Umbilical cord (tissue), 2 donors: ENCODE results near the gene THEM5. TPM values are rescaled to one million over a fixed set of nuclear protein-coding genes. Genes with fewer than 3 reads are reported as not detected.

Source experiments
- DNase-seq: peaks from one replicate; pipeline ENCODE4 v3.0.0-alpha.2; 2015; ENCODE audit warnings: low spot score
- total RNA-seq: library from RNA; depleted of rRNA; stranded (reverse); fragments of >200 nt; gene quantifications from one replicate; pipeline ENCODE4 v1.2.3, GENCODE V29; 2014; ENCODE audit warnings: low replicate concordance; ENCODE audit not compliant: insufficient read depth

Gene THEM5
- total RNA-seq, 1 donor from 2014 or later = not detected

DNA sequence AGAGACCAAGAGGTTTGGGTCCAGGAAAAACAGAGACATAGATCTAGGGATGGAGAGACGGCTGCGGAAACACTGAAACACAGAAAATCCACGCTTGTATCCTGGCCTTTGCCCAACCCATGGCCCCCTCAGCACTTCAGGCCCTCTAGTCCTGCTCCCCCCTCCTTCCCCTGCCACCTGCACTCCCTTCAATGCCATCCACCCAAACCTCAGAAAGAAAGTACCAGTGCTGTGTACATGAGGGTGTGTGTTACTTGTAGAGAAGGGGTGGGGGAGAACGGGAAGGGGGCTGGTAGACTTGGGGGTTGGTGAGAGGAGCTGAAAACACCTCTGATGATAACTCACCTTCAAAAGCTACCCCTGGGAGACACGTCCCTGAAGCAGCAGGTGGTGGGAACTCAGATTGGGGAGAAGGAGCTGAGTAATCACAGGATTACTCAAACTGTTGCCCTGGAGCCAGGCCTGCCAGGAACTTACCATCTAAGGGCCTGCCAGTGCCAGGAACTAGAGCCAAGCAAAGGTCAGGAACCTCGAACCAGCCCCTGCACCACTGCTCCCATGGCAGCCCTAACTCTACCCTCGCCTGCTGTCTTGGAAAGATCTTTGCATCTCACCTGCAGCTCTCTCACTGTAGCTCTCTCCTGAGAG lies 33.4 kb downstream of the THEM5 start:
- DNase-seq = no peak

DNA sequence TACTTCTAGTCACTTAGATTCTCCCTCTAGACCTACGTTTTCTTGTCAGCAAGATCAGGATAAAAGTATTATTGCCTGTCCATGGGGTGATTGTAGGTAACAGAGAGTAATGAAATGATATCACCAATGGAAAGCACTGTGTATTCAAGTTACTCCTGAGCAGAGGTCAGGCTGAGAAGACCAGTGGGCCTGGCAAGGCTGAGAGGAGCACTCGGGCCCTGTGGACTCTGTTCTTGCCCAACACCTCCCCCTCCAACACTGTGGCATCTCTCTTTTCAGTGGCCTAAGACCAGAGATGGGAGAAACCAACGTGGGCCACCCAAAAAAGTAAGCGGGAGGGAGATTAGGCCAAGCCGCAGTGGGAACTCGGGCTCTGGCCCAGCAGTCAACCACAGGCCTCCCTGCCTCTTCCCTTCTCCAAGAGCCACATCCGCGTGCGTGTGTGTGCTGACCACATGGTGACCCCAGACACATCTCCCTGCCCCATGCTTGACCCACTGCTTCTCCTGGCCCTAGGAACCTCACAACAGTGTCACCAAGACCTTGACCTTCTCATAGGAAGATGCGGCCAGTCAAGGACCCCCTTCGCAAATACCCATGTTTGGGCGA lies 34.2 kb downstream of the THEM5 start:
- DNase-seq = no peak

DNA sequence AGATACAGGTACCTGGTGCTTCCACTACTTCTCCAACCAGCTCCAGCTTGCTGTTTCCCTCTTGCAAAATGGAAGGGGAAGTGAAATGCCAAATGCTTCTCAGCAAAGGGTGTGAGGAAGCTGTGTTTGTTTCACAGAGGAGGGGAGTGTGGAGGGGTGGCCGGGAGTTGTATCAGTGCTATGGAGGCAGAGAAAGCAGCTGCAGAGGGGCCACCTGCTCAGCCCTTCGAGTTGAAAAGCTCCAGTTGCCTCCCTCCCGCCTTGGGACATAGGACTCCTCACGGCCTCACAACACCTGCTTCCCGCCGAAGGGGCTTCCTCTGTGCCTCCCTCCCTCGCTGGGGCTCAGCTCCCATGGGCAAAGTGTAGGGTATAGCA lies 36.2 kb downstream of the THEM5 start:
- DNase-seq = no peak

DNA sequence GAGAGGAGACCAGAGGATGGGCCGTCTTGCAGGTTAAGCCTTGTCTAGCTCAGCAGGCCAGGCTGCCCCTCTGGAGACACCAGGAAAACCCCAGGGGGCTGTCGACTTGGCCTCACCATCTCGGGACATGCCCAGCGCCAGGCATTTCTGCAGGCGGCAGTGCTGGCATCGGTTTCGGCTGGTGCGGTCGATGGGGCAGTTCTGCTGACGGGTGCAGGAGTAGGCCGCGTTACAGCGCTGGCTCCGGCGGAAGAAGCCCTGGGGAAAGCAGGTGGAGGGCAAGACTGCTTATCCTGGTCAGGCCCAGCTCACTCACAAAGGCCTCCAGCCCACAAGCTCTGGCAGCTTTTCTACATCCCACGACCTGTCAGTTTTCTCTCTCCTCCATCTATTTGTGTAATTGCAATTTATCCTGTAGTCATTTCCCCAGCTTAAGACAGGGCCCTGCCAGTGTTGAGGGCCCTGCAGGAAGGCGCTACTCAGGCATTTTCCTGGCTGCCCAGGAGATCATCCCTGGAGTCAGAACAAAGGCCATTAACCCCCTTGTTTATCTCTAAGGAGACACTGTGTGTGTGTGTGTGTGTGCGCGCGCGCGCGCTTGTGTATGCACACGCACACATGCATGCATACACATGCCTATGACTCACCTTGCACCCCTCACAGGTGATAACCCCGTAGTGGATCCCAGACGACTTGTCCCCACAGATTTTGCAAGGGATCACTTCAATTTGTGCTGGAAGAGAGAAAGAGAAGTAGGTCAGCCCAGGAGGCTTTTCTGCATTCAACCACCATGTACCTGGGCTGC lies 36.8 kb downstream of the THEM5 start:
- no peak for DNase-seq

DNA sequence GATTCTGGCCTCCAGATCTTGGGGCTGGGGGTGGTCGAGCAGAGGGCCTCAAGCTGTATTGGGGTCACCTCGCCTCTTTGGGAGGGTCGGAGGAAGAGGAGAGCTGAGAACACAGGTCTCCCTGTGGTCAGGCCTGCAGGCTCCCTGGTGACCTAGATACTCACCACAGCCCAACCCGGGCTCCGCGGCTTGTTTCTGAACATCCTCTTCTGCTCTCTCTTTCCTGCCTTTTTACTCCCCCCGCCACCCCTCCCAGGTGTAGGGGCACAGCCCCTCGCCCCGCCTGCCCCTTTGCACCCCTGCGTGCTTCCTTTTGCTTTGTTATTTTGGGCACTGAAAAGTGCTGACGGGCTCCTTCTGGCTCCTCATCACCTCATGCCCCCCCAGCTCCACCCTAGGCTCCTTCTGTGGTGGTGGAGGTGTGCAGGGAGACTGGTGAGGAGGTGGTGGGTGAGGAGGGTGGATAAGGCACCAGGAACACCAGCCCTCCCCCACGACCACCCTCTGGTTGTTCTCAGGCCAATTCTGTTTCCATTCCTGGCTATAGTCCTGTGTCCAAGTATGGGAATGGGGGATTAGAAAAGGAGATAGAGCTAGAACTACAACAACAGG lies 37.7 kb downstream of the THEM5 start:
- no peak for DNase-seq

DNA sequence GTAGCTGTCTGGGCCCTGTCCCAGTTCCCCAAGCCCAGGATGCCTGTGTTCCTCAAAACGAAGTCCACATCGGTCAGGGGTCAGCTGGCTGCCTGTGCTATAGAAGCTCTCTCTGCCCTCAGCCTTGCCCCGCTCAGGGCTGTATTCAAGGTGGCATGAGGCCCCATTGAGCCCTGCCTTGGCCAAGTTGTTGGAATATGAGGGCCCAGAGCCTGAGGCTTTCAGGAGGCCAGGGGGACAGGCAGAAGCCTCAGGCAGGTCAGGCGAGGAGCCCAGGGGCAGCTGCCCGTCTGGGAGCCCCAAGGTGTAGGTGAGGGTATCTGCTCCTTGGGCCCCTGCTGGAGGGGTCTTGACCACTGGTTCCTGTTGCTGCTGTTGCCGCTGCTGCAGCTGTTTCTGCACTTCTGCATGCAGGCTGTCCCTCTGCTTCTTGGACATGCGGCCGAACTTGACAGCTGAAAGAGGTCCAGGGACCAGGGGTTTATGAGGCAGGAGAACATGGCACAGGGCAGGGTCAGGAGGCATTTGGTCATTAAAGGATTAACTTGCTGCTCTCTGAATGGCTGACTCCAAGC lies 38.5 kb downstream of the THEM5 start:
- DNase-seq = no peak

DNA sequence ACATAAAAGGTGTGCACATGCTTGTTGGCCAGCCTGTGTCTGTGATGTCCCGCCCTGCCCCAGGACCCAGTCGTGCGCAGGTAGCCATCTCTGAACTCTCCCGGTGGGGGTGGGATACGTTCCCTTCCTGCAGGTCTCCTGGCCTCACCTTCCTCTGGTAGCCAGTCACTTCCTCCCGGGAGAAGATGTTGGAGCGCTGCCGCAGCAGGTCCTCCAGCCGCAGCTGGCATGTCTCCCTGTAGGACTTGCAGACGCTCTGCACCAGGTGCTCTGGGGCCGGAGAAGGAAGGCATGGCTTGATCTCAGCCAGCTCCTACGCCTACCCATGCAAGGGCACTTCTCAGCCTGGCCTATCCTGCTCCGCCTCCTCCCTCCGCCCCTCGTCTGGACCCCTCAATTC lies 39.1 kb downstream of the THEM5 start:
- DNase-seq = no peak

DNA sequence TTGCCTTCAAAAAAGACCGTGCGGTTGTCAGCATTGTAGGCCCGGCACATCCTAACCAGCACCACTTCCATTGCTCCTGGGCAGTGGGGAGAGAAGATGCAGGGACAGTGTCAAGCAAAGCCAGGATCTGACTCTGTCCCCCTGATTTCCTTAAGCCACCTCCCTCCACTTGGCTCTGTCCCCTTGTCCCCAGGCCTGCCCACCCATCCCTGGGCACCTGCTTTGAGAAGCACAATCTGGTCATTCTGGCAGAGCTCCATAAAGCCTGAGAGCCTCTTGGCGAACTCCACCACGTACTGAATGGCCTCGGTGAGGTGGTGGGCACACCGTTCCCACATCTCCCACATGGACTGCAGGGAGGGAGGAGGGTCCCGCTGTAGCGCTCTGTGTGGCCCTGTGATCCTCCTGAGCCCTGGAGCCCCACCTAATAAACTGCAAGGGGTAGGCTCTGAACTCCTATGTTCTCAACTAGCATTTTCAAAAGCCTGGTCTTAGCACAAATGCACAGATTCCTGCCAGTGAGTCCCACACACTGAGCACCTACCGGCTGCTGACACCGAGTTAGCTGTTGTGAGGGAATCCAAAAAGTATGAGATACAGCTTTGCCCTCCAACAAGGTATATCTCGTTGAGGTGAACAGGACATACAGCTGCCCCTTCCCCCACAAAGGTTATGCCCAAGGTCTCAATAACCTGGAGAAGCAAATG lies 40.1 kb downstream of the THEM5 start:
- DNase-seq = no peak

DNA sequence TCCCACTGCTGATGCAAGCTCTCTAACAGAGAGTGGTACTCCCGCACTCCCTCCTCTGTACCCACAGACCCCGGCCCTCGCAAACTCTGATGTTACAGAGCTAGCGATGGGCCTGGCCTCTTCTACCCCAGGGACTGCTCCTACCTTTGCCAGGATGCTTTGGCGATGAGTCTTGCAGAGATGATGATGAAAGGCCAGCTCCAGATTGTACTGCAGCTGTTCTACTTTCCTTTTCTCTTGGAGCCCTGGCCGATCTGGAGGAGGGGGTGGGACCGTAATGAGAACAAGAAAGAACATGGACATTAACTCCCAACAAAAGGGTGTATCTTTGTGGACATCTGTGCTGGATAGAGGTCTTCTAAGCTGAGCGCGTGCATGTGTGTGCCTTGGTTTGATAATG lies 42.3 kb downstream of the THEM5 start:
- DNase-seq = no peak

DNA sequence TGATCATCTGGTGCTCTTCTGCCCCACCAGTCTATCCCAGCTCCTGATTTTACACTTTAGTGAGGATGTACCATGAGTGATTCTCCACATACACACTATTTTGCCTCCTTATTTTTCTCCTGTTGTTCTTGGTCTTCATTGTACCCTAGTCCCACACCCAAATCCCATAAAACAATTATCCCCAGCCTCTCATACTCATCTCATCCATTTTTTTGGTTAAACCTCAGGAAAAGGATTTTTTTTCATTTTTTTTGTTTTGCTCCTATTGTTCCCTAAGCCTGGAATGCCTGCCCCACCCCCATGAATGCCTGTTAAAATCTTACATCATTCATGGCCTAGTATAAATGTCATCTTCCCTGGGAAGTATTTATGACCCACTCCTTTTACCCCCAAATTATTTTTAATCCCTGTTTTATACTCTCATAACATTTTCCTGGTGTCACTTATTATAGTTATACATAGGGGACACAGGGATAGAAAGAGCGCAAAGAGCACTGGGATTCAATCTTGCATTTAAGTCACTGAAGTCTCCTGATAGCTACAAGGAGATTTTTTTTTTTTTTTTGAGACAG lies 43.4 kb downstream of the THEM5 start:
- no peak for DNase-seq

DNA sequence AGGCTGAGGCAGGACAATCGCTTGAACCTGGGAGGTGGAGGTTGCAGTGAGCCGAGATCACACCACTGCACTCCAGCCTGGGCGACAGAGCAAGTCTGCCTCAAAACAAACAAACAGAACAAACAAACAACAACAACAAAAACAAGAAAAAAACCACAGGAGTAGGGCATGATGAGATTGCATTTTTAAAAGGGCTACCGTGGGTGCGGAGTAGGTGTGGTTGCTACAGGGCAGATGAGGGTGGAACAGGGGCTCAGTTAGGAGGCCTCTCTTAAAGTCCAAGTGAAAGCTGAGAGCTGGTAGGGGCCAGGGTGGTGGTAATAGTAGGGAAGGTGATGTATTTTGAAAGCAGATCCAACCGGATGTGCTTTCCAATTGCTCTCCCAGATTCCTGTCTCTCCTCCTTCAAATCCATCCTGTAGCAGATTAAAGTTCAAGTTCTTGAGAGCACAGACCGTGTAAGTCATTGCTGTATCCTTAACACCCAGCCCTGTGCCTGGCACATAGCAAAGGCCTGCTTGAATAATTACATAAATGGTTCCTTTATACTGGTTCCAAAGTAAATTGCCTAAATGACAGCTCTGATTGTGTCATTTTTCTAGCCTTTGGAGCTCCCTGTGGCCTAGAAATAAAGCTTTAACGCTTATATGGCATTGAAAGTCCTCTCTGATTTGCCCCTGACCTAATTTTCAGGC lies 44.1 kb downstream of the THEM5 start:
- DNase-seq = no peak

DNA sequence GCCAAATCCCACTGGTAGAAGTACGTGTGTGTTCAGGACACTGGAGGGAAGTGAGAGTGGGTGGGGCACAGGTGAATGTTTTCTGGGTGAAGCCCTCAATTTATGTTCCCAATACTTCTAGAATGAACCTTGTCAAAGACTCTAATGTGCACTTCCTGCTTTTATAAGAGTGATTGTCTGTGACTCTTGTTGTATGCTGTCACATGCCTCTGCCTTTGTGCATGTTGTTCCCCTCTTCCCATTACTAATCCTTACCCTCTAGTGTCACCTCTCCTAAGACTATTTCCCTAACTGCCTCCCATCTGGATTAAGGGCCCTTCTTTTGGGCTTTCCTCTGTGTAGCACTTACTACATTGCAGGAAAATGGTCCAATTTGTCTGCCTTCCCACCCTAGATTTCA lies 45.7 kb downstream of the THEM5 start:
- no peak for DNase-seq

DNA sequence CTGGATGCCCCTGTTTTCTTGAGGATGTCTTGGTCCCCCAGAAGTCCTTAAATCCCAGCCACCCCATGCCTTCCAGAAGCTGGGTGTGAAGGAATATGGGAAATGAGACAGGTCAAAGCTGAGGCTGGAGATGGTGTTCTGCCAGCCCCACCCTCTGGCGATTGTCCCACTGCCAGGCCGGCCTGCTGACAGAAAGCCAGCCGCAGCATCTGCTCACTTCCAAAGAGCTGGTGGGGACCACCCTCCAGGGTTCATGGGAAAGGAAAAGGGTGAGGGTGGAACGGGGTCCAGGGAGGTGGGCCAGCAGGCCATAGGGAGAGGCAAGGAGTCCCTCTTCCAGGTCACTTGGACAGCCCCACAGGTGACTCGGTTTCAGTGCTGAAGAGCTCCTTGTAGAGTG lies 46.4 kb downstream of the THEM5 start:
- no peak for DNase-seq

DNA sequence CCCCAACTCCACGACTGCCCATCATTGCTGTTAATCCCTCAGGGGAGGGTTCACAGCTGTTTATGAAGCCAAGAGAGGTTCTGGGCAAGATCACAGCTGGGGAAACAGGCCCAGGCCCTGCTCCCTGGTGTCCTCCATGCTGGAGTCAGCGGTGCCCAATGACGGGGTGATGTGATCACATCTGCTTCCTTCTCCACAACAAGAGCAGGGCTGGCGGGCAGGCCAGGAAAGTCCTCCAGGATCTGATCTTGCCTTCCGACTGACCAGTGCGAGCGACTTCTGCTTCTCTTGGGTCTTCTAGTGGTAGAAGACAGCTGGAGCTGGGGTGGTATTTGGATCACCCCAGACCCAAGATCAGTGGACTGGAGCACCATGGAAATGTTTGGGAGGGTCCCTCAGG lies 47.3 kb downstream of the THEM5 start:
- DNase-seq = no peak

DNA sequence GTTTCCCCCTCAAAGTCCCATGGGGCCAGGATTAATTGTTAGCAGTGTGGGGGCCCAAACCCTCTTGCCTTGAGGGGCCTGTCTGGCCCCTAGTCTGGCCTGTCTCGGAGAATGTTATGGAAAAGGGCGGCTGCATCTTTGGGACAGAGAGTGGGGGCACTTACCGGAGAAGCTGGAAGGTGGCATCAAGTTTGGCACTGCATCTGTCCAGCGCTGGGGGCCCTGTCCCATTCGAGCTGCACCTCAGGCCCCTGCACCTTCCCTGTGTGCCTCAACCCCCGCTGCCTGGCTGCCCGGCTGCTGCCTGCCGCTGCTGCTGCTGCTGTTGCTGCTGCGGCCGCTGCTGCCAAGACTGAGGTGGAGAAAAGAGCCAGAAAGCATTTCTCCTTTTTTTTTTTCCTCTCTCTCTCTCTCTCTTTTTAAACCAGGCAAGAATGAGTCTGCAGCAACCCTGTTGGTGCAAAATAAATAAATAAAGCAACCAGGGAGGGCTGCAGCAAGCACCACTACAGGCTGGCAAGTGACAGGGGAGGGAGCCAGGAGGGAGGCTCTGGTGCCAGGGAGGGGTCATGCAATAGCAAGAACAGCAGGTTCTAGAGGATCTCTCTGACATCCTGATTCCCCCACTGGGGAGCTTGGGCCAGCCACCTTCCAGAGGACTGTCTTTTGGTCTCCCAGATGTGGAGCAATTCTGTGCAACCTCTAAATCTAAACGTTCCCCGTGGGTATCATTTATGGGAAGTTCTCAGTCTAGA lies 48.3 kb downstream of the THEM5 start, which contains the start of gene LINGO4:
Gene LINGO4 (minus strand): TSS at position 354 of the 755 bp plus-strand sequence. CDS start 2,715 bp downstream, outside the sequence.
- DNase-seq = peak; percentile 35

DNA sequence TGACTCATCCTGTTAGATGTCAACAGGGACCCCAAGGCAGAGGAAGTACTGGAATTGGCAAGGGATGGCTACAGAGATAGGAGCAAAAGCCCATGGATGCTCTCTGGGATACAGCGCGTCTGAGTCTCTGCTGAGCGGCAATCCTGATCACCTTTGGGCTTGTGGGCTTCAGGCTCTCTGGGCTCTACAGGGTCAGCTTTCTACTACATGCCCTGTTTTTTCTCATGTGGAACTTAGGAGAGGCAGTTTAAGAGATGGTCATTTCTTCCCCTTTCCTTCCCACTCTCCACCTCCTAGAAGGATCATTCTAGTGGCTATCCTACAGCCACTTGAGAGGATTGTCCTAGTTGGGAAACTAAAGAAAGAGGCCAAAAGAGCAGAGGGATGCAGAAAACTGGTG lies 49.6 kb downstream of the THEM5 start:
- no peak for DNase-seq

DNA sequence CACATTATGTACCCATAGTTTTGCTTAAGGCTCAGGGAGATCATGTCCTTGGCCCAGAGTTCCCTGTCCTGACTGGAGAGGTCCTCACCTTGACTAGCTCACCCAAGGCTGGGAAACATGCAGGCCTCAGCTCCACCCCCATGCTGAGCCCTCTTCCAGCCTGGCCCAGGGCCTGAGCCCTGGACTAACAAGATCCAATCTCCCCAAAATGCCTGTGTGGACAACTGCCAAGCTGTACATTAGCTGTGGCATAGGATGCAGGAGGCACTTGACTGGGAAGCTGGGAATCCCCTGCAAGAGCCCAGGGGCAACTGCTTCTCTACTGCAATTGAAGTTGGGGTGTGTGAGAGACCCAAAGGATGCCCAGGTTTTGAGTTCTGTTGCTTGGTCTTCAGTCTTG lies 50.3 kb downstream of the THEM5 start:
- DNase-seq = no peak

DNA sequence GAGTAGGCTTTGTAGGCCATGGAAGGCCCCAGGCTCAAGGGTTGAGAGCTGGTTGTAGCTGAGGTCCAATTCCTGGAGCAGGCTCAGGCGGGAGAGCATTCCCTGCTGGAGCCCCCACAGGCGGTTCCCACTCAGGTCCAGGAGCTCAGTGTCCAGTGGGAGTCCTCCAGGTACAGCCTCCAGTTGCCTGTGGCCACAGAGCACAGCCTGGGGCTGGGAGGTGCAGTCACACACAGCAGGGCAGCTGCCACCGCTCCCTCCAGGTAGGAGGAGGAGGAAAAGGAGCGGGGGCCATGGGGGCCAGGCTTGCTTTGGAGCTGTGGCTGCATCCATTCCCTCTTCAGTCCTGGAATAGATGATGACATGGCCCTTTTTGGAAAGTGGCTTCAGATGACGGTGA lies 51.1 kb downstream of the THEM5 start:
- DNase-seq = no peak

DNA sequence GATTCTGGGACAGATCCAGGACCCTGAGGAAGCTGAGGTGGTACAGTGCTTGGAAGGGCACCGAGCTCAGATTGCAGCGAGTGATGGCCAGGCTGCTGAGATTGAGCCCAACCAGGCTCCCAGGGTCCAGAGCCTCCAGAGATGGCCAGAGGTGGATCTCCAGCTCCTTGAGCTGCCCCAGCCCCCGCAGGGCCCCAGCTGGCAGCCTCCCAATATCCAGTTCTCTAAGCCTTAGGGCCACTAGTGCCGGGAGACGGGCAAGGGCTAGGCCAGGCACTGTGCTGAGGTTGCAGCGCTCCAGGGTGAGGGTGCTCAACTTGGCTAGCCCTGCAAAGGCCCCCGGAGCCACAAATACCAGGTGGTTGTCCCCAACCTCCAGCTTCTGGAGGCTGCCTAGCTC lies 51.7 kb downstream of the THEM5 start:
- DNase-seq = no peak

DNA sequence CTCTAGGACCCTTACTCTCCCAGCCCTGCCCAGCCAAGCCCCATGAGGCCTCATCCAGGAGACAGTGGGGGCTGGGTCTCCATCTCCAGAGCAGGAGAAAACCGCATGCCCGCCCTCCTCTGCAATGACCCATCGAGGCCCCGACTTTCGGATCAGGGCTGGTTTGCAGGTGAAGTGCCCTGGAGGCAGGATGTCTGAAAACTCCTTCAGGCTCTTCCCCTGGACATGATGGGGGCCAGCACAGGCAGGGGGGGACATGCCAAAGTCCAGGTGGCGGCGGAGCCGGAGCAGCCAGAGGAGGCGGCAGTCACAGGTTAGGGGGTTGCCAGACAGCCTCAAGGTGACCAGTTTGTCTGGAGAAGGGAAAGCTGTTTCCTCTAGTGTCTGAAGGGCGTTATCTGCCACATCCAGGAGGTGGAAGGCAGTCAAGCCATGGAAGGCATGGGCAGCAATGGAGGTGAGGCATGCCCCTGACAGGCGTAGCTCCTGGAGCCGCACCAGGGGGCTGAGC lies 52.1 kb downstream of the THEM5 start:
- no peak for DNase-seq
